C4-2B (cell line): Measurements from ENCODE around the gene PHLDA2.

Experiments used
- ZFX ChIP-seq: fragments of 450-650 bp; IDR thresholded peaks from 2 replicates; pipeline ENCODE4 v1.6.1; 2017
- TF ChIP-seq, protein P1 (sequence below): fragments of 450-650 bp; conservative IDR thresholded peaks from 2 replicates; pipeline ENCODE4 v1.5.1; 2017; ENCODE audit warnings: mild to moderate bottlenecking

DNA sequence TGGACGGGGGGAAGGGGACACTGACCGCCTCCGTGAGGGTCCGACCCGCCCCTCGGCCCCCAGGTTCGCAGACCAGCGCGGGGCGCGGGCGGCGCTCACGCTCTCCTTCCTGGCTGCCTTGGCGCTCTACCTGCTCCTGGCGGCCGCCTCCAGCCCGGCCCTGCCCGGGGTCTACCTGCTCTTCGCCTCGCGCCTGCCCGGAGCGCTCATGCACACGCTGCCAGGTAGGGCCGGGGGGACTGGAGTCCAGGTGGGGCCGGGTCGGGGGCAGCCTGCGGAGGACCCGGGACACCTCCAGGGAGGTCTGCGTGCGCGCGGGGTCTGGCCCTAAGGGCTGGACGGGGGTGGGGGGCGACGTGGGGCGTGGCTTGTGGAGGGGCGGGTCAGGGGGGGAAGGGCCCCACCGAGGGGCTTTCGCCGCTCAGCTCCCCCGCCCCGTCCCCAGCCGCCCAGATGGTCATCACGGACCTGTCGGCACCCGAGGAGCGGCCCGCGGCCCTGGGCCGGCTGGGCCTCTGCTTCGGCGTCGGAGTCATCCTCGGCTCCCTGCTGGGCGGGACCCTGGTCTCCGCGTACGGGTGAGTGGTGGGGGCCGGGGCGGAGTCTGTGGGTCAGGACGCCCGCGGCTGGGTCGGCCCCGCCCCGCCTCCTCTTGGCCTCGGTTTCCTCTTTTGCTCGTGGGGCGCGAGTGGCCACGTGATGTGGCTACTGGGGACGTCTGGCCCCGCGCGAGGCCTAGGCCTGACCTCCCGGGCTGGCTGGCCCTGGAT, 19.9 kb downstream of the PHLDA2 start:
- TF ChIP-seq, protein P1, sequence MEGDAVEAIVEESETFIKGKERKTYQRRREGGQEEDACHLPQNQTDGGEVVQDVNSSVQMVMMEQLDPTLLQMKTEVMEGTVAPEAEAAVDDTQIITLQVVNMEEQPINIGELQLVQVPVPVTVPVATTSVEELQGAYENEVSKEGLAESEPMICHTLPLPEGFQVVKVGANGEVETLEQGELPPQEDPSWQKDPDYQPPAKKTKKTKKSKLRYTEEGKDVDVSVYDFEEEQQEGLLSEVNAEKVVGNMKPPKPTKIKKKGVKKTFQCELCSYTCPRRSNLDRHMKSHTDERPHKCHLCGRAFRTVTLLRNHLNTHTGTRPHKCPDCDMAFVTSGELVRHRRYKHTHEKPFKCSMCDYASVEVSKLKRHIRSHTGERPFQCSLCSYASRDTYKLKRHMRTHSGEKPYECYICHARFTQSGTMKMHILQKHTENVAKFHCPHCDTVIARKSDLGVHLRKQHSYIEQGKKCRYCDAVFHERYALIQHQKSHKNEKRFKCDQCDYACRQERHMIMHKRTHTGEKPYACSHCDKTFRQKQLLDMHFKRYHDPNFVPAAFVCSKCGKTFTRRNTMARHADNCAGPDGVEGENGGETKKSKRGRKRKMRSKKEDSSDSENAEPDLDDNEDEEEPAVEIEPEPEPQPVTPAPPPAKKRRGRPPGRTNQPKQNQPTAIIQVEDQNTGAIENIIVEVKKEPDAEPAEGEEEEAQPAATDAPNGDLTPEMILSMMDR = no peak
- TF ChIP-seq ZFX = no peak
